Eye (tissue), 1 donor: Measurements from ENCODE around the gene LRRN2.
"Not testable (repeated sequence)": the region's sequence is repeated elsewhere in the genome, so short reads cannot be mapped to it uniquely, and the experiment has no call there.

Source experiments
- DNase-seq: peaks from one replicate; pipeline ENCODE4 v3.0.0-alpha.2; 2015

The LRRN2 gene

GRCh38 chr1:204711947-204712701, 26.6 kb upstream of the LRRN2 start:
- peak; percentile 86 for DNase-seq

DNA sequence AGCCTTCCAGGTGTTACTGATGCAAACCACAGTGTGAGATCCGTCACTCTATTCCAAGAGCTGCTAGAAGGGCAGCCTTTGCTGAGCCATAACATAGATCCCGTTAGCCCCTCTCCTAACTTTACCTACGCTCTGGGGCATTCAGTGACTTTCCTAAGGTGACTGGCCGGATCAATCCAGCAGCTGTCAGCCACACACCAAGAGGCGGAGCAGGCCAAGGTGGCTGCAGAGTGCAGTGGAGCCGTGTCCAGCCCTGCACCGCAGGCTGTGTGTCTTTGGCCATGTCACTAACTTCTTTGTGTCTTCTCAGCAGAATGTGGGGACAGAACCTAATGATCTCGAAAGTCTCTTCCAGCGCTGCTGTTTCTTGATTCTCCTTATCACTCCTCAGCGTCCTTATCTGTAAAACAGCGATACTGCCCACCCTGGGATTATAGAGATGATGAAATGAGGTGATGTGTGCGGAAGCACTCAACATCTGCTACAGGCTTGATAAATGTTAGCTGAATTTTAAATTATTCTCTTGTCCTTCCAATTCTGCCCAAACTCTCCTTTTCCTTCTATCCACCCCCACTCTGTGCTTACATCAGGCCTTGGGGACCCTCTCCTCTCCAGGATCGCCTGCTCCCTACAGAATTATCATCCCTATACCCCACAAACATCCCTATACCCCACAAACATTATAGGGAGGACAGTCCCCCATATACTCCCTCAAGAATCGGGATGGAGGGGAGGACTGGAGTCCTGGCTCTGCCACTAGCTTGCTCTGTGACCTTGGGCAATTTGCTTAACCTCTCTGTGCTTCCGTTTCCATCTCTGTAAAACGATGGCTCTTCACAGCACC, 25.8 kb upstream of the LRRN2 start:
- DNase-seq: peak; percentile 19

DNA sequence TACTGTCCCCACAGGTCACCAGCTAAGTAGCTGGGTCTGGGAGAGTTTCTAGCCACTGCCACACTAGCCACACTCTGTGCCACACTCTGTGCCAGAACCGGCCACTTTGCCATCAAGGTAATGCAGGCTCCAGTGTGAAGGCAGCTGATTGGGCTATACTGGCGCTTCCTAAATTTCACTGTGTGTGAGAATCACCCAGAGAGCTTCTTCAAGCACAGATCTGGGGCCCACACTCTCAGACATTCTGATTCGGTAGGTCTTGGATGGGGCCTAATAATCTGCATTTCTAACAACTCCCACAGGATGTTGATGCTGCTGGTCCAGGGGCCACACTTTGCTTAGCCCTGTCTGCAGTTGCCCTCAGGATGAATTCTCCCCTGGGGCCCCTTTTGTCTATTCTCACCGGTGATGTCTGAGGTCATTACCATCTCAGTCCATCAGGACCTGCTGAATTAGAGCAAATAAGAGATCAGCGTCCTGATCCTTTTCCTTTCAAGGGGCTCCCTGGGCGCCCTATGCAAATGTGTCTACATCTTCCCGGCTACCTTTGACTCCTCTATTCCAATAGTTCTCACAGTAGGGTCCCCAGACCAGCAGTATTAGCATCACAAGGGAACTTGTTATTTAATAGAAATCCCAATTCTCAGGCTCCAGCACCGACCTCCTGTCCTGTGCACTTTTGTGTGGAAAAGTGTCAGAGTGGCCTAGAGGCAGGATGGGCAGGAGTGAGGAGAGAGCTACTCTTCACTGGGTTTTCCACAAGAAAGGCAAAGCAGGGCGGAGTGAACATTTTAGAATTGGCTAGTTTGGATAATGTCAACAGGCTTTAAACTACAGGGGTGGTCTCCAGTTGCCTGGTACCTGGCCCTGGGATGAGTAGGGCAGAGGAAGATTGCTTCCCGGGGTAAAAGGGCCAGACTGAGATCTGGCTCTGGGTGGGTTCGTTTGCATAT, 24.7 kb upstream of the LRRN2 start:
- peak; percentile 62 for DNase-seq

DNA sequence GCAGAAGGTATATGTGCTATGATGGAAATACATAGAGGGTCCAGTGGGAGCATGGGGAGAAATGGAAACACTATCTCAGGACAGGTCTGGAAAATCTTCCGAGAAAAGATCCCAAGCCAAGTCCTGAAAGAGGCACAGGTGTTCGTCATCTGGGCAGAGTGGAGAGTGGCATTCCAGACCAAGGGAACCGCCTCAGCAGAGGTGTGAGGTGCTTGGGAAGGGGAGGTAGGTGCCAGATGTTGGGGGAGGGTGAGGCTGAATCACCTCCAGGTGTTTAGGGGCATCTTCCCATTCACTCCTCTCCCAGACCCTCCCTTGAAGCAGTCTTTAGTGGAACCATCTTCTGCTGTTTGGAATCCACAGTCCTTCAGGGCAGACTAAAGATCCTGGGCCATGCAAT, 23.5 kb upstream of the LRRN2 start:
- no peak for DNase-seq

DNA sequence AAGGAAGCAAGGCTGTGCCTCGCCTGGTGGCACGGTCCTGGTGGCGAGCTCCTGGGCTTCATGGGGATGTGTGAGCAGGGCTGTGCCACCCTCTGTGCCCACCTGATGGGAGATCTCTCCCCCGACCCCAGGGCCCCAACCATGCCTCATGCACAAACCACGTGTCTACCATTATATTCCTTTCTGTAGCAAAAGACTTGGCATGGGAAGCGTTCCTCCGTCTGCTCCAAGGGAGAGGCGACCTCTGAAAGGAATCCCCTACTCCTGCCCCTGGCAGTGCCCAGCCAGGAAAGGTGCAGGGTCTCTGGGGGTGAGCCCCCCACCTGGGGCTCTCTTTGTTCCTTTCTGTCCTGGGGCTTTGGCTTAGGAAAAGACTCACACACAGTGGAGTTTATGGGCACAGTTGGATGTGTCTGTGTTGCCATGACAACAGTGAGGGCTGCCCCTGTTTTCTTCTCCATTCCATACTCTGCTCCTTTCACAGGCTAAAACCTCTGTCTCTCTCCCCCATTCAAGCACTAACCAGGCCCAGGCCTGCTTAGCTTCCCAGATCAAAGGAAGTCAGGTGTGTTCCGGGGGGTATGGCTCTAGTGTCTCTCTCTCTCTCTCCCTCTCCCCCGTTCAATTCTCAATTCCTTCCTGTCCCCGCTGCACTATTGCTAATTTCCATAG, 21.4 kb upstream of the LRRN2 start:
- peak; percentile 81 for DNase-seq

GRCh38 chr1:204705888-204706837, 20.6 kb upstream of the LRRN2 start:
- no peak for DNase-seq

GRCh38 chr1:204705493-204705811, 19.9 kb upstream of the LRRN2 start:
- no peak for DNase-seq

DNA sequence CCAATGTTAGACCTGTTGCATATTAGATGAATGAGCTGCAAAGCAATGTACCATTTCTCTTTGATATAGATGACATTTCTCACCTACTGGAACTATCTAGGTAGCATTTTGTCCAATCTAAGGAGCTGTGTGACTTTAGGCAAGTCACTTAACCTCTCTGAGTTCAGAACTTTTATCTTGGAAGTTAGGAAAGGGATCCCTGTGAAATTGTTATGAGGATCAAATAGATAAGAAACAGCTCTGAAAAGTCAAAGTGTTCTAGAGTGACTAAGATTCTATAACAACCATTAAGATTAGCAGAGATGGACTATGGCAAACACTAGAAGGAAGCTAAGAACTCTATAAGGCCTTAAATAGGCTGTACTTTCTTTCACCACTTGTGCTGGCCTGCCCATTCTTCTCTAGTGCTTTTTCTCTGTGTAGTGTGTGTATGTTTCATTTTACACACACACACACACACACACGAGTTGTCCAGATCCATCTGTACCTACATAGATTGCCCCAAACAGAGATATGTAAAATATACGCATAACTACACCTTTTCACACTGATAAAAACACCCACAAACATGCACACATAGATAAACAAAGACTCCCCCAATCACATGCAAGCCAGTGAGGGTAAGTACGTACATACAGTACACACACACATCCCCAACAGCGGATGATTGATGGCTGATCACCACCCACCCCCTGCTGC, 19.4 kb upstream of the LRRN2 start:
- DNase-seq: no peak

DNA sequence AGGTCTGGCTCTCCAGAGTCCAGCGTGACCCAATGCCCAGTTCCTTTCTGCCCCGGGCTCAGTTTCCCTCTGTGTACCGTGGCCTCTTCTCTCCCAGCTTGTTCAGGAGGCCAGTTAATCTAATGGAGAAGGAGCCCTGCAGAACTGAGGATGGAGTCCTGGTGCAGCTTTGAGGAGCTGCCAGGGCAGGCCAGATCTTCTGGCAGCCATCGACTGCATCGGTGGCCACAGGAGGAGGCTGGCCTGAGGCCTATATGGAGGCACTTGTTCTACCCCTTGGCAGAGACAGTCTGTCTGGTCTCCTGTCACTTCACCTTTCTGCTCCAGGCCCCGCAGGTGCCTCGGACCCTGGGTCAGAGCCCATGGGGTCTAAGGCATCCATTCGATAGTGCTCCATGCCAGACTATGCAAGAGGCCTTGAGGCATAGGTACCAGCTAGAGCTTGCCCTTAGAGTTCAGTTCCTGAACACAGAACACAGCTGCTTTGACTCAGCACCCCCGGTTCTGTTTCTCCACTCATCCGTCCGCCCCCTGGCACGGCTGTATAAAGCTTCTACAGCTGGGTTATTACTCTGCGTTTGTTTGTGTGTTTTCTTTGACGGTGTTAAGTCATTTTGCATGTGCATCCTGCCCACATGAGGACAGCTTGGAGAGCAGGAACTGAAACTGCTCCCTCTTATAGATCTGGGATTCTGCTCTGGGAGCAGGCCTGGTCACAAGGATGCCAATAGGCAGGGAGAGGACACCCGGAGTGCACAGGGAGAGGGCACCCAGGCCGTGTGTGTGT, 18.5 kb upstream of the LRRN2 start:
- no peak for DNase-seq

DNA sequence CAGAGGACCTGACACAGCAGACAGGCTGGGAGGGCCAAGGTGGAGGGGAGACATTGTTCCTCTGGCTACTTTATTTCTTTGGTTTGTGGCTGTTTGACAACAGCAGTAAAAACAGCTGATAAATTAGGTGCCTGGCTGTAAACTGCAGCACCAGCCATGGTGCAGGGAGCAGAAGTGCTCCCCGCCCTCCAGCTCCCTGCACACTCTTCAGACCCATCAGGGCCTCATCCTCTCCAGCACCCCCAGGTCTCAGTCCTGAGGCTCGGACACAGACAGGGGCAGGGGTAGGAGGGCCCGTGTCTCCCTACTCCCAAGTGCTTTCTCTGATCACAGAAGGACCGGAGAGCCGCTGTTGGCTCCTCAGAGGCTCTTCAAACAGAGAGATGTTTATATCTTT, 17.7 kb upstream of the LRRN2 start:
- DNase-seq: no peak

DNA sequence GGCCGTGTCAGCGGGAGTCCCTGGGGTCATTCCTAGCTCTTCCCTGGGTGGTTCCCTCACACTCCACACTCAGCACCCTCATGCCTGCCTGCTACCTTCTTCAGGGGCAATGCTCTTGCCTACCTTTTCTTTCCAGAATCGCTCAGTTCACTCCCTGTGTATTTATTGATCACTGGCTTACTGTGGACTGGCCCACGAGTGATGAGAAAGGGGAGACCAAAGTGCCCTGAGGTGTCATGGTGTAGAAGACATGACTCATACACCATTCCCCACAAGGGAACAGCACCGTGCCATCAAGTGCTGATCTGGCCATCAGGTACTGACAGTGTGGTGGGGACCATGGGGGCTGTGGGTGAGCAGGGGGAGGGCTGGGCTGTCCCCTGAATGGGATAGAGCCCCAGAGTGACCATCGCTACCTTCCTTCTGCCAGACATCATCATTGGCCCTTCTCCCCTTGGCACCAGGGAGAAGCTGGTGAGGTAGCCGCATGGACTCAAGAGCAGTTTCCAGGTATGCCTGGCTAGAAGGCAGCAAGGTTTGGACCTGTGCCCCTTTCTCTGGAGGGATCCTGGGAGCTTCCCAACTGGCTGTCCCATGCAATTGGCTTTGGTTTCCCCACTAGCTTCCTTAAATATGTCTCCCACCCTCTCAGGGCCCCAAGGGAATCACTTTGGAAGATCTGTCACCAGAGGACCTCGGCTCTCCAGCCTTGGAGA, 17.2 kb upstream of the LRRN2 start:
- no peak for DNase-seq

DNA sequence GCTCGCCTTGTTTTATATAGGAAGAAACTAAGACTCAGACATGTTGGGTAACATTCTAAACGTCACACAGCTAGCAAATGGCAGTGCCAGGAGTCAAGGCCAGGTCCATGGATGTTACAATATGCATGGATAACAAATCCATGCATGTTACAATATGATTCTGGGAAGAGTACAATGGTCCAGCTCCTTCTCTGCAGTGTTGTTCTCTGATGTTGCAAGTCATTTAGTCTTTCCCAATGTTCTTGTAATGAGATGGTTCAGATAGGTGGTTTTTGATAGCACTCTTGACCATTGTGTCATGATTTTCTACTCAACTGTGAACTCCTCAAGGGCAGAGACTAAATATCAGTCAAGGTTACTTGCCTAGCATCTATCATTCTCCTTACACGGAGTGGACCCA, 15.7 kb upstream of the LRRN2 start:
- DNase-seq: no peak

DNA sequence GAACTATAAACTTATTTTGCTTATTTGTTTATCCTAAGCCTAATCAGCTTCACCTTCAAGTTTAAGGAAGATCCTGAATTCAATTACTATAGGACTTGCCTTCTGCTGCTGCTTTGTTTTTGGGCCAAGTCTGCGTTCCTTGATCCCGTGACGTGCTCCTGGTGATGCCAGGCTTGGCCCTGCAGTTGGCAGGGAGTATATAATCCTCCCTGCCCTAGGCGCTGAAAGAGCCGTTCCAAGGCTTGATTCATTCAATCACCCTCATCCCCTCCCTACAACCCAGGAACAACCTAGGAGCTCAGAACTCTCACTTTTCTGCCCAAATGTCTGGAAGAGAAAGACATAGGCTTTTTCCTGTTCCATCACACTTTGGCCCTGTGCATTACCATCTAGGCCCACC, 12.4 kb upstream of the LRRN2 start:
- no peak for DNase-seq

- DNase-seq: no peak
Observed at GRCh38 chr1:204696606-204697005, 11.1 kb upstream of the LRRN2 start.

- no peak for DNase-seq
Observed at GRCh38 chr1:204695692-204696091, 10.2 kb upstream of the LRRN2 start.

GRCh38 chr1:204694145-204694544, 8.6 kb upstream of the LRRN2 start:
- DNase-seq: no peak

- DNase-seq: no peak
Observed at GRCh38 chr1:204692841-204693356, 7.4 kb upstream of the LRRN2 start.

- DNase-seq: no peak
Observed at GRCh38 chr1:204692325-204692840, 6.8 kb upstream of the LRRN2 start.

DNA sequence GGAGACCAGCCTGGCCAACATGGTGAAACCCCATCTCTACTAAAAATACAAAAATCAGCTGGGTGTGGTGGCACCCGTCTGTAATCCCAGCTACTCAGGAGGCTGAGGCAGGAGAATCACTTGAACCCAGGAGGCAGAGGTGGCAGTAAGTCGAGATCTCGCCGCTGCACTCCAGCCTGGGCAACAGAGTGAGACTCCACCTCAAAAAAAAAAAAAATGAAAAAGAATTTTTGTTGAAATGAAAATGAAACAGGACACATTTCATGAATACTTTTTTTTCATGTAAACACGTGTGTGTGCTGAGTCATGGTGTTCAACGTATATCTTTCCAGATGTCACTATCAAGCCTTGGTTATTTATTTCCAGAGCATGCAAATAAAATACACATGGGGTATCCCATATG, 5.8 kb upstream of the LRRN2 start:
- DNase-seq: not testable (repeated sequence)
